GM21447 (cell line): ENCODE measurements around the gene RBKS.

Experiments
- ATAC-seq: cut with Tn5 transposase; IDR thresholded peaks from one replicate; pipeline ENCODE4 v1.9.1; 2021; ENCODE audit not compliant: unreplicated experiment

The RBKS gene

GRCh38 chr2:27890146-27890923 is at the start of gene RBKS, which contains the start of gene BABAM2:
Gene RBKS, minus strand, starts transcription at chr2:27890387. Its CDS starts 42 bp downstream, at chr2:27890345.
Gene BABAM2, plus strand, starts transcription at chr2:27890729. Its CDS starts 3,828 bp downstream, at chr2:27894557.
- peak; percentile 71 for ATAC-seq

GRCh38 chr2:27935026-27935425 is 44.8 kb upstream of the RBKS start:
- ATAC-seq, result no peak

GRCh38 chr2:27932396-27932795 is 42.2 kb upstream of the RBKS start:
- ATAC-seq, result no peak

GRCh38 chr2:27931361-27931950 is 41.3 kb upstream of the RBKS start:
- ATAC-seq, result no peak

GRCh38 chr2:27929916-27930486 is 39.8 kb upstream of the RBKS start:
- no peak for ATAC-seq

GRCh38 chr2:27925766-27926472 is 35.7 kb upstream of the RBKS start:
- no peak for ATAC-seq

GRCh38 chr2:27922842-27923241 is 32.7 kb upstream of the RBKS start:
- no peak for ATAC-seq

- no peak for ATAC-seq
These were observed 31.8 kb upstream of the RBKS start for GRCh38 chr2:27921880-27922547.

GRCh38 chr2:27921424-27921823 is 31.2 kb upstream of the RBKS start:
- ATAC-seq, result no peak

- ATAC-seq, result no peak
These were observed 30.1 kb upstream of the RBKS start for GRCh38 chr2:27920148-27920885.

- no peak for ATAC-seq
These were observed 26.3 kb upstream of the RBKS start for GRCh38 chr2:27916293-27916995.

- ATAC-seq, result no peak
These were observed 25.7 kb upstream of the RBKS start for GRCh38 chr2:27915874-27916273.

- ATAC-seq, result no peak
These were observed 25.0 kb upstream of the RBKS start for GRCh38 chr2:27915191-27915590.

- ATAC-seq, result no peak
These were observed 24.6 kb upstream of the RBKS start for GRCh38 chr2:27914805-27915175.

- ATAC-seq, result no peak
These were observed 24.0 kb upstream of the RBKS start for GRCh38 chr2:27914041-27914804.

- no peak for ATAC-seq
These were observed 22.3 kb upstream of the RBKS start for GRCh38 chr2:27912512-27912911.

GRCh38 chr2:27911458-27912210 is 21.4 kb upstream of the RBKS start:
- no peak for ATAC-seq

GRCh38 chr2:27909901-27910300 is 19.7 kb upstream of the RBKS start:
- no peak for ATAC-seq
